Tibial nerve (tissue), 3 donors: ENCODE results near the gene ANKS1A.

Experiments
- EP300 ChIP-seq, 2 donors: sonication (generic); formaldehyde crosslinking; IDR thresholded peaks; one replicate each; pipeline ENCODE4 v1.6.1; 2017; ENCODE audit warnings: antibody characterized with exemption in 2 of 2, mild to moderate bottlenecking in 1 of 2
- POLR2A ChIP-seq, 2 donors: fragments of 450-650 bp; IDR thresholded peaks; one replicate each; pipeline ENCODE4 v1.6.1; 2017; ENCODE audit warnings: antibody characterized with exemption in 2 of 2, mild to moderate bottlenecking in 2 of 2, moderate library complexity in 2 of 2

- no peak for TF ChIP-seq POLR2A (IDR thresholded peaks at IDR 0.05)
- TF ChIP-seq EP300 (IDR thresholded peaks at IDR 0.05), result no peak
Measured at GRCh38 chr6:35080016-35080680, 191.1 kb downstream of the ANKS1A start.
